ENCODE data around the gene SUPT5H. TPM values are rescaled to one million over a fixed set of nuclear protein-coding genes. Genes with fewer than 3 reads are reported as not detected.

SUPT5H gene
- total and polyA plus RNA-seq, 2 of the 13 experiments (the other 11 are each of a cell fraction or from before 2014, with no cell fraction given): 48.2 to 51.7 TPM

DNA sequence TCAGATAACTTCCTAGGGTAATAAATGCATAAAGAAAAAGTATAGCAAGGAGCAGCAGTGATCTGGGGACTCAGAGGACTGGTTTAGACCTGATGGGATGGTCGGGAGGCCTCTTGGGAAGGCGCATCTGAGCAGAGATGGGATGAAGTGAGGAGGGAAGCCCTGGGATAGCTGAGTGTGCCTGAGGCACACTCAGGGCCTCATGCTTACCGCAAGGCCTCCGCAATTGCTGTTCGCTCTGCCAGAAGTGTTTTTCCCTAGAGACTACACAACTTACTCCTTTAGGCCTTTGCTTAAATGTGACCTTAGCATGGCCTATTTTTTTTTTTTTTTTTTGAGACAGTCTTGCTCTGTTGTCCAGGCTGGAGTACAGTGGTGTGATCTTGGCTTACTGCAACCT, 49.3 kb downstream of the SUPT5H start:
- Histone ChIP-seq H3K4me1 (ENCODE audit: insufficient read depth, low read length) (peaks cover 24% of the 10 kb centered on the region), H3K79me2 (ENCODE audit: insufficient read depth, low read length) (no peaks in the 10 kb centered on the region), H3K4me2 (ENCODE audit: low read depth, low read length) (no peak overlapping the region), H3K27me3 (ENCODE audit: control insufficient read depth in 1 of 2, insufficient read depth in 2 of 2, low read length in 2 of 2) (peaks cover 5 to 21% of the 10 kb centered on the region in 2 experiments; a peak in 4 of 5 replicates), H3K36me3 (replicated peaks in 1 of 2; ENCODE audit: control insufficient read depth in 1 of 2, insufficient read depth in 2 of 2, low read length in 2 of 2) (peaks cover 2 to 5% of the 10 kb centered on the region in 2 experiments; a peak in 4 of 5 replicates), H3K27ac (ENCODE audit: extremely low read length, insufficient read depth, low read length) (no peak overlapping the region), H3K9ac (ENCODE audit: insufficient read depth, low read depth, low read length) (no peak overlapping the region), H3K9me3 (ENCODE audit: low read length) (no peaks in the 10 kb centered on the region), H3K4me3 (replicated peaks in 1 of 3; ENCODE audit: insufficient read depth in 1 of 3, low read depth in 2 of 3, low read length in 3 of 3) (no peak overlapping the region), H2AFZ (ENCODE audit: low read length) (no peak overlapping the region), H4K20me1 (ENCODE audit: insufficient read depth, low read length) (no peaks in the 10 kb centered on the region)
- CTCF ChIA-PET (ENCODE audit: low intra/inter-chr PET ratio, low total read pairs): no interaction called here
- intact Hi-C loops (cut with micrococcal nuclease; ENCODE audit: unreplicated experiment) (no loop called here), in situ Hi-C loops (cut with HindIII; ENCODE audit: extremely low pct_ligation_motif_present, low pct_unique_long_range_greater_than_20kb) (loop anchor here (5.0 kb wide), 1 partner anchor 38 kb away; the partner anchor contains the start of gene EID2B)
- no TSS peak for BruUV-seq (replicated peaks)
- no peak for FAIRE-seq
- no peak for DNase-seq (ENCODE audit: low spot score)
- 77% methylated on average over 5 of the region's 5 CpGs for WGBS (ENCODE audit: low lambda C conversion rate)
- POLR2A ChIA-PET: no interaction called here
- no peak for ATAC-seq
- no peak for TF ChIP-seq ZNF670 (CRISPR knock-in tag; IDR thresholded peaks at IDR 0.05; ENCODE audit: borderline replicate concordance)
- no peak for TF ChIP-seq SYNCRIP (IDR thresholded peaks at IDR 0.05; ENCODE audit: insufficient read depth, low read depth, low read length)
- no peak for TF ChIP-seq ZNF329 (CRISPR knock-in tag; IDR thresholded peaks at IDR 0.05; ENCODE audit: low read depth)
- TF ChIP-seq KDM6A (CRISPR knock-in tag; IDR thresholded peaks at IDR 0.05; ENCODE audit: low read depth): no peak

DNA sequence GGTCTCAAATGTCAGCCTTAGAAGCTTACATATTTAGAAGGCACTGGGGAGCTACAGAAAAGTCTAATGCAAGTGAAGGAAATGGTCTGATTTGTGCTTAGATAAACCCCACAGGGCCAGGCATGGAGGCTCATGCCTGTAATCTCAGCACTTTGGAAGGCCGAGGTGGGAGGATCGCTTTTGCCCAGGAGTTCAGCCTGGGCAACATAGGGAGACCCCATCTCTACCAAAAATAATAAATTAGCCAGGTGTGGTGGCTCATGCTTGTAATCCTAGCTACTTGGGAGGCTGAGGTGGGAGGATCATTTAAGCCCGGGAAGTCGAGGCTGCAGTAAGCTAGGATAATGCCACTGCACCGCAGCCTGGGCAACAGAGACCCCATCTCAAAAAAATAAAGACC, 50.7 kb downstream of the SUPT5H start:
- Histone ChIP-seq H3K9ac (ENCODE audit: insufficient read depth, low read depth, low read length) (no peak overlapping the region), H2AFZ (ENCODE audit: low read length) (no peak overlapping the region), H3K9me3 (ENCODE audit: low read length) (no peaks in the 10 kb centered on the region), H3K27ac (ENCODE audit: extremely low read length, insufficient read depth, low read length) (no peak overlapping the region), H3K4me1 (ENCODE audit: insufficient read depth, low read length) (peaks cover 24% of the 10 kb centered on the region), H3K27me3 (ENCODE audit: control insufficient read depth in 1 of 2, insufficient read depth in 2 of 2, low read length in 2 of 2) (peaks cover 5 to 32% of the 10 kb centered on the region in 2 experiments; a peak in 4 of 5 replicates), H4K20me1 (ENCODE audit: insufficient read depth, low read length) (no peaks in the 10 kb centered on the region), H3K4me3 (replicated peaks in 1 of 3; ENCODE audit: insufficient read depth in 1 of 3, low read depth in 2 of 3, low read length in 3 of 3) (no peak overlapping the region), H3K36me3 (replicated peaks in 1 of 2; ENCODE audit: control insufficient read depth in 1 of 2, insufficient read depth in 2 of 2, low read length in 2 of 2) (no peaks in the 10 kb centered on the region; a peak in 1 of 5 replicates), H3K79me2 (ENCODE audit: insufficient read depth, low read length) (no peaks in the 10 kb centered on the region), H3K4me2 (ENCODE audit: low read depth, low read length) (no peak overlapping the region)
- CTCF ChIA-PET (ENCODE audit: low intra/inter-chr PET ratio, low total read pairs): no interaction called here
- TF ChIP-seq KDM5A (IDR thresholded peaks at IDR 0.05; ENCODE audit: borderline replicate concordance, low read length): no peak
- POLR2A ChIA-PET: no interaction called here
- in situ Hi-C loops (cut with HindIII; ENCODE audit: extremely low pct_ligation_motif_present, low pct_unique_long_range_greater_than_20kb): loop anchor here (5.0 kb wide), 1 partner anchor 36 kb away; the partner anchor contains the start of gene EID2B
- intact Hi-C loops (cut with micrococcal nuclease; ENCODE audit: unreplicated experiment): no loop called here
- ATAC-seq: no peak
- no peak for DNase-seq (ENCODE audit: low spot score)
- FAIRE-seq: no peak
- no TSS peak for BruUV-seq (replicated peaks)
- 4% methylated on average over 5 of the region's 5 CpGs for WGBS (ENCODE audit: low lambda C conversion rate)
